GM21717 (cell line): ENCODE results near the gene SMG6.

Source experiments
- ATAC-seq: cut with Tn5 transposase; IDR thresholded peaks from one replicate; pipeline ENCODE4 v1.9.1; 2021; ENCODE audit warnings: mild to moderate bottlenecking, moderate library complexity; ENCODE audit not compliant: unreplicated experiment

SMG6 gene

GRCh38 chr17:2084036-2084765 lies 219.4 kb downstream of the SMG6 start:
- ATAC-seq, result no peak

GRCh38 chr17:2083613-2084035 lies 220.0 kb downstream of the SMG6 start:
- ATAC-seq, result no peak

- ATAC-seq, result no peak
These were observed 221.4 kb downstream of the SMG6 start for GRCh38 chr17:2082003-2082781.

- no peak for ATAC-seq
These were observed 222.0 kb downstream of the SMG6 start for GRCh38 chr17:2081564-2081963.

GRCh38 chr17:2077040-2077439 lies 226.5 kb downstream of the SMG6 start:
- ATAC-seq, result no peak

- ATAC-seq, result no peak
These were observed 227.2 kb downstream of the SMG6 start for GRCh38 chr17:2076087-2076984.

- no peak for ATAC-seq
These were observed 228.1 kb downstream of the SMG6 start for GRCh38 chr17:2075336-2076086.

DNA sequence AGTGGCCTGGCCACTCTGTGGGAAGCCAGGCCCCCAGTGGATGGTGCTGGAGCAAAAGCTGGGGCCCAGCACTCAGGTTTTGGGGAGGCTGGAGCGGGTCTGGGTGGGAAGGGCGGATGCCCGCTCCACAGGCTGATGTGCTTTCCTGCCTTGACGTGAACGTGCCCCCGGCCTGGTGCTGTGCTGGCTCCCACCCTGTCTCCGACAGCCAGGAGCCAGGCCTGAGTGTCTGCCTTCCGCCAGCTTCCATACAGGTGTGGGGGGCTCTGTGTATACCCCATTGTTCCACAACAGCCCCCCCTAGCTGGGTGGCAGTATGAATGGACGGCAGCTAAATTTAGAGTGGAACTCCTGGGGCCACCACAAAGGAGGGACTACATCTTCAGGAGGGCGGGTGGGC lies 228.7 kb downstream of the SMG6 start:
- no peak for ATAC-seq

DNA sequence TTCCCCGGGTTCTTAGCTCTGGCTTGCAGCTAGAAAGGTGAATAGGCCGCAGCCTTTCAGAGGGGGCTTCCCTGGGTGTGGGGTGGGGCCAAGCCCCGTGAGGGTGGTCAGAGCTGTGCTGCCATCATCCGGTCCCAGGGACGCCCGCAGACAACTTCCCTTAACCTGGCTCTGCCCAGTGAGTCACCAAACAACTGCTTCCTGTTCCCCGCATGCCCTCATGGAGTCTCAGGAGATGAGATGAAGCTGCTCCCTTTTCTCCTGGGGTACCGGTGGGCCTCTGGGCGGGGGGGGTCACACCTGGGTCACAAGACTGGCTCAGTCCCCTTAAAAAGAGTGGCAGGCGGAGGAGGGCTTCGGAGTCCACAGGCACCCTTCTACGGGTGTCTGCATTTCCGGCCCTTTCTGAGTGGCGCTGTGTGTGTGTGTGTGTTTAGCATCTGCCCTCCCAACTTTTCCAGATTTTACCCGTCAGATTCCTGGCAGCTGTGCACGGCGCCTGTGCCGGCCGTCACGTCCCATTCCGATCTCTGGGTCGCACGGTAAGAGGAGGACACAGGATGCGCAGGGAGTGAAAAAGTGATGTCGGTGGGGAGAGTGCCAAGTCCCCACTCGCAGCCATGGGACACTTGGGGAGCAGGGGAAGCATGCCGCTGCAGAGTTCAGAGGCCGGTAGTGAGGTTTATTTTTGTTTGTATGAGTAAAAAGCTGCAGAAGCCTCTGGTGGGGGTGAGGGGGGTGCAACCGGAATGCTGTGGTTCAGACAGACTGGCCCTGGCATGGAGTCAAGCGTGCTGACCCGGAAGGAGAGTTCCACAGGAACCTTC lies 231.9 kb downstream of the SMG6 start:
- ATAC-seq, result no peak

DNA sequence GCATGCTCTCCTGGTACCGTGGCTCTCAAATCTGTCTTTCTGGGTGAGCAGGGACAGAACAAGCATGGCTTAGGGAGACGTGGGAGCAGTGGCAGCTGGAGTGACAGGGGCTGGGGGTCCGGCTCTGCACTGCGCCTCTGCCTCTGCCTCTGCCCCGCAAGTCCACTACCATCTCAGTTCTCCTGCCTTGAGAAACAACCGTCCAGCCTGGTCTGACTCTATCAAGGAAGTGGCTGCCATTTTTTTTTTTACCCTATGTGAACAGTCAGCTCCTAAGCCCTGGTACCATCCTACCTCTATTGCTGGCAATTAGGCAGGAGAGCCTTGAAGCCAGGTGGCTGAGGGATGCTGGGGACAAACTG lies 232.6 kb downstream of the SMG6 start:
- no peak for ATAC-seq

GRCh38 chr17:2070241-2071023 lies 233.2 kb downstream of the SMG6 start:
- peak; percentile 70 for ATAC-seq

DNA sequence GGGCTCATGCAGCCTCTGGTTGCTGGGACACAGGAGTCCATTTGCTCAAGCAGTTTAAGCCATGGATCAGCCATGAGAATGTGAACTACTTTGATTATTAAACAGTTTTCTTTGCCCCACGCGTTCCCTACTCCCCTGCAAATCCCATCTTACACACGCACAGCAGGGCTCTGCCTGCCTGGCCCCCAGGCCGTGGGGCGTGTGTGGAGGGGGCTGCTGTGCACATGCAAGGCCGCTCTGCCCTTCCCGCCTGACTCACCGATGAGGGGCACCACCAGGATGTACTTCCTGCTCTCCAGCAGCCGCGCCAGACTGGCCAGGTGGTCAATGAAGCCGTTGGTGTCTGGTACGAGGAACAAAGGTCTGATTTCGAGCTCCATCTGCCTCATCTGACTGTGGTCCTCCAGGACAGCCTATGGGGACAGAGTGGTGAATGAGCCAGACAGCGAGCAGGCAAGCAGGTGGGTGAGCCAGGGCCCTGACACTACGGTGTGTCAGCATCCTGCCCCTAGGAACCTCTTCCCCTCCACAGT lies 235.0 kb downstream of the SMG6 start:
- no peak for ATAC-seq

DNA sequence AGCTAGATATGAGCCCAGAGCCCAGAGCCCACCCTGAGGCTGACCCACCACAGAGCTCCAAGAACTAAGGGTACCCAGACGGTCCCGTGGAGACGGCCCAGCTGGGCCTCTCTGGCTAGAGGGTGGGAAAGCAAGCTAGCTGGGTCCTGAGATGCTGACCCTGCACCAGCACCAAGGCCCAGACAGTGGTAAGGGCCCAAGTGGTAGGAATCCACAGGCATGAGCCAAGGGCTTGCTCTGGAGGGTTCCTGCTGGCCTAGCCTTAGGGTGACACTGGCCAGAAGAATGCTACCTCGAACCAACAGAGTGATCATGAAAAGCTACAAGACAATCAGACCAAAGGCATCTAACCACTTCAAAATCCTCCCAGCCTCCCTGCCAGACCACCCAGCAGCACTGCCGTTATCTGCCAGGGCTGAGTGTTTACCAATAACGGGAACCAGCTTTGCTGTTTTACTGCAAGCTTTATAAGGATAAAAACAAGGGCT lies 235.5 kb downstream of the SMG6 start:
- no peak for ATAC-seq

- ATAC-seq, result no peak
These were observed 236.0 kb downstream of the SMG6 start for GRCh38 chr17:2067608-2068024.

- no peak for ATAC-seq
These were observed 236.5 kb downstream of the SMG6 start for GRCh38 chr17:2067048-2067561.

GRCh38 chr17:2065949-2066400 lies 237.6 kb downstream of the SMG6 start:
- no peak for ATAC-seq

- ATAC-seq, result no peak
These were observed 238.4 kb downstream of the SMG6 start for GRCh38 chr17:2064980-2065785.
